Natural killer cell (primary cell): ENCODE results near the gene DCTN1. TPM values are rescaled to one million over a fixed set of nuclear protein-coding genes. Genes with fewer than 3 reads are reported as not detected.
A peak's percentile ranks its signal among the peaks of the same experiment; 100 is the strongest.
"Not testable (repeated sequence)": the region's sequence is repeated elsewhere in the genome, so short reads cannot be mapped to it uniquely, and the experiment has no call there.

ENCODE experiments used
- ATAC-seq, 3 donors: fragments of 150-1000 bp in 2 of 3; fragments of 200-7000 bp in 1 of 3; cut with Tn5 transposase; 1 replicate in 1 of 3; 2 replicates in 2 of 3; pipeline ENCODE4 v1.10.0; 2021; ENCODE audit warnings: mild to moderate bottlenecking in 2 of 3, moderate library complexity in 2 of 3
- DNase-seq, 2 donors: peaks; one replicate each; pipeline versions ENCODE4 v3.0.0 to v3.0.0-alpha.2; 2013 to 2021; ENCODE audit warnings: mixed read lengths in 1 of 2
- H3K27ac ChIP-seq: one replicate; pipeline ENCODE4 v1.5.1; 2013; ENCODE audit warnings: mild to moderate bottlenecking, low read length
- H3K27me3 ChIP-seq: one replicate; pipeline ENCODE4 v1.6.1; 2013; ENCODE audit warnings: low read length; ENCODE audit not compliant: control insufficient read depth, insufficient read depth
- H3K36me3 ChIP-seq: one replicate; pipeline ENCODE4 v1.6.1; 2013; ENCODE audit warnings: low read length; ENCODE audit not compliant: control insufficient read depth, insufficient read depth
- H3K4me1 ChIP-seq: one replicate; pipeline ENCODE4 v1.6.1; 2013; ENCODE audit warnings: low read length; ENCODE audit not compliant: control insufficient read depth, insufficient read depth
- H3K4me3 ChIP-seq: one replicate; pipeline ENCODE4 v1.5.1; 2013; ENCODE audit warnings: low read length
- H3K9me3 ChIP-seq: one replicate; pipeline ENCODE4 v1.6.1; 2013; ENCODE audit warnings: low read length; ENCODE audit not compliant: control insufficient read depth, insufficient read depth
- H3K27ac Mint-ChIP-seq, 2 donors: one replicate each; pipeline ENCODE4 v1.8.0; 2022; ENCODE audit warnings: mild to moderate bottlenecking in 2 of 2, mixed read lengths in 2 of 2, moderate library complexity in 1 of 2
- H3K27me3 Mint-ChIP-seq, 2 donors: one replicate each; pipeline ENCODE4 v1.8.0; 2022; ENCODE audit warnings: low read depth in 2 of 2, mixed read lengths in 2 of 2
- H3K36me3 Mint-ChIP-seq: one replicate; pipeline ENCODE4 v1.8.0; 2022; ENCODE audit warnings: mixed read lengths
- H3K4me1 Mint-ChIP-seq, 2 donors: one replicate each; pipeline ENCODE4 v1.8.0; 2022; ENCODE audit warnings: mixed read lengths in 2 of 2
- H3K4me3 Mint-ChIP-seq: one replicate; pipeline ENCODE4 v1.8.0; 2022; ENCODE audit warnings: mild to moderate bottlenecking, moderate library complexity, mixed read lengths
- H3K9me3 Mint-ChIP-seq, 2 donors: one replicate each; pipeline ENCODE4 v1.8.0; 2022; ENCODE audit warnings: mixed read lengths in 2 of 2
- WGBS: methylation state at CpG from one replicate; pipeline ENCODE4 v1.1.7; 2013; ENCODE audit warnings: missing lambda C conversion rate; ENCODE audit not compliant: insufficient coverage; 5-methylcytosine and 5-hydroxymethylcytosine counted together
- intact Hi-C: fragments of 100-400 bp; cut with micrococcal nuclease; formaldehyde crosslinking; loops from one replicate; pipeline ENCODE4 v1.14.2; 2022
- total RNA-seq, 4 donors: library from RNA; stranded (reverse); fragments of 120-200 nt in 1 of 4; gene quantifications; one replicate each; pipeline versions ENCODE4 v1.2.3 to v1.2.4, GENCODE V29; 2013 to 2022
- TF ChIP-seq, protein P1 (sequence below): fragments of 200-600 bp; IDR thresholded peaks from one replicate; pipeline ENCODE4 v1.8.0; 2022; ENCODE audit warnings: antibody characterized with exemption

The DCTN1 gene
- total RNA-seq, 3 donors from 2014 or later (not counting 1 experiment from before 2014, with no cell fraction given) = 103 to 116 (median 116) TPM

DNA sequence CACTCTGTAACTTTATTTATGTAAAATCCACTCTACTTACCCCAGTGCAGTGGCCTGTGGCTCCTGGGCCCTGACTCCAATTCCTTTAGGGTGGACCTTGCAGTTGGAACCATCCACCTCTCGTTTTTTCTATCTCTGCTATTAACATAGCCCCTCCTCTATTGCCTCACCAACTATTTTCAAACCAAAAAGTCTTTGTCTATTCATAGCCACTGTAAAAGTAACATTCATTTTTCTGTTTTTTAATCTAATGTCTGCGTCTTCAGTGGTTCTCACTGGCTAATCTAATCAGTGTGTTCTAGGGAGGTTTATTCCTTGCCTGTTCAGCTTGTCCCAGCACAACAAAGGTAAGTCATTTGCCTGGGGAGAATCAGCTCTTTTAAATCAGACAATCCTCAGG, 36.8 kb downstream of the DCTN1 start, which contains the start of gene SLC4A5:
Gene SLC4A5 (minus strand): TSS at position 101 of the 400 bp plus-strand sequence. CDS start 28,393 bp downstream, outside the sequence.
- TF ChIP-seq, protein P1, sequence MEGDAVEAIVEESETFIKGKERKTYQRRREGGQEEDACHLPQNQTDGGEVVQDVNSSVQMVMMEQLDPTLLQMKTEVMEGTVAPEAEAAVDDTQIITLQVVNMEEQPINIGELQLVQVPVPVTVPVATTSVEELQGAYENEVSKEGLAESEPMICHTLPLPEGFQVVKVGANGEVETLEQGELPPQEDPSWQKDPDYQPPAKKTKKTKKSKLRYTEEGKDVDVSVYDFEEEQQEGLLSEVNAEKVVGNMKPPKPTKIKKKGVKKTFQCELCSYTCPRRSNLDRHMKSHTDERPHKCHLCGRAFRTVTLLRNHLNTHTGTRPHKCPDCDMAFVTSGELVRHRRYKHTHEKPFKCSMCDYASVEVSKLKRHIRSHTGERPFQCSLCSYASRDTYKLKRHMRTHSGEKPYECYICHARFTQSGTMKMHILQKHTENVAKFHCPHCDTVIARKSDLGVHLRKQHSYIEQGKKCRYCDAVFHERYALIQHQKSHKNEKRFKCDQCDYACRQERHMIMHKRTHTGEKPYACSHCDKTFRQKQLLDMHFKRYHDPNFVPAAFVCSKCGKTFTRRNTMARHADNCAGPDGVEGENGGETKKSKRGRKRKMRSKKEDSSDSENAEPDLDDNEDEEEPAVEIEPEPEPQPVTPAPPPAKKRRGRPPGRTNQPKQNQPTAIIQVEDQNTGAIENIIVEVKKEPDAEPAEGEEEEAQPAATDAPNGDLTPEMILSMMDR = no peak
- Mint-ChIP-seq H3K36me3 (no peaks in the 10 kb centered on the region), H3K9me3 (no peaks in the 10 kb centered on the region), H3K27ac (no peak within 1 kb of the TSS), H3K4me3 (no peak within 1 kb of the TSS), H3K4me1 (peaks cover 0 to 5% of the 10 kb centered on the region in 2 donors), H3K27me3 (peaks cover 6 to 9% of the 10 kb centered on the region in 2 donors)
- ATAC-seq = no peak
- Histone ChIP-seq H3K4me1 (peaks cover 6% of the 10 kb centered on the region), H3K9me3 (no peaks in the 10 kb centered on the region), H3K27me3 (no peaks in the 10 kb centered on the region), H3K36me3 (no peaks in the 10 kb centered on the region), H3K4me3 (no peak within 1 kb of the TSS), H3K27ac (no peak within 1 kb of the TSS)
- WGBS = 70% methylated on average over 2 of the region's 2 CpGs
- intact Hi-C loops = no loop called here
- no peak for DNase-seq

DNA sequence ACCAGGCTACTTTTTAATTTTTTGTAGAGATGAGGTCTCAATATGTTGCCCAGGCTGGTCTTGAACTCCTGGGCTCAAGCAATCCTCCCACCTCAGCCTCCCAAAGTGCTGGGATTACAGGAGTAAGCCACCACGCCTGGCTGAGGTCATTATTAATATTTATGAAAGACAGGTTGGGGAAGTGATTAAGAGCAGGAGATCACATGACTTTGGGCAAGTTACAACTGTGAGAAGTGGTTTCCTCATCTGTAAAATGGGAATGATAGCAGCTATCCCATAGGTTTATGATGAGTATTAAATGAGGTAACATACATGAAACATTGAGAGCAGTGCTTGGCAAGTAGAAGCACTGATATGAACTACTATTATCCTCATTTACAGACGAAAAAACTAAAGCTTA, 43.9 kb downstream of the DCTN1 start:
- H3K4me3 Mint-ChIP-seq, H3K27me3 ChIP-seq, H3K4me1 ChIP-seq, H3K36me3 ChIP-seq, DNase-seq, intact Hi-C loops, ATAC-seq, H3K36me3 Mint-ChIP-seq, H3K9me3 Mint-ChIP-seq, H3K9me3 ChIP-seq, H3K27ac Mint-ChIP-seq, H3K27ac ChIP-seq, H3K4me3 ChIP-seq, H3K27me3 Mint-ChIP-seq, H3K4me1 Mint-ChIP-seq: not testable (repeated sequence)
- 73% methylated on average over 1 of the region's 2 CpGs for WGBS

DNA sequence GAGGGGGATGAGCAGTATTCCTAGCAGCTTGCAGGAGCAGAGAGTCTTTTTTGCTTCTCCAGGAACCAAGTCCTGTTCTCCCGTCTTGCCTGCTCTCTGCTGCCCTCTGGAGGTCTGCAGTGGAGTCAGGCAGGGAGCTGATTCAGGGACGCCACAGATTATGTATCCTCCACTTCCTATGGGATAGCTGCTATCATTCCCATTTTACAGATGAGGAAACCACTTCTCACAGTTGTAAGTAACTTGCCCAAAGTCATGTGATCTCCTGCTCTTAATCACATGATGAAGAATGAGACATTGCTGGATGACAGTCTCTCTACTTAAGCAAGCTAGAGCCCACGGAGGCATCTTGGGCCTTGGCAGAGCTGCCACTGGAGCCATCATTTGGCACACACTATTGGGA, 45.2 kb downstream of the DCTN1 start:
- 43% methylated on average over 3 of the region's 3 CpGs for WGBS
- DNase-seq (peak; percentile 71 to 89), ATAC-seq (peak; percentile 78 to 90 (median 85))
- H3K4me1 ChIP-seq = peaks cover 2% of the 10 kb centered on the region
- Mint-ChIP-seq H3K27ac (no peak overlapping the region), H3K4me3 (no peak overlapping the region), H3K9me3 (no peaks in the 10 kb centered on the region), H3K27me3 (no peaks in the 10 kb centered on the region), H3K36me3 (no peaks in the 10 kb centered on the region), H3K4me1 (no peaks in the 10 kb centered on the region)
- H3K27ac ChIP-seq = no peak overlapping the region
- peaks cover 3% of the 10 kb centered on the region for H3K36me3 ChIP-seq
- intact Hi-C loops = loop anchor here (1.0 kb wide), 2 partner anchors 85 to 511 kb away; no protein-coding TSS in a partner anchor
- H3K4me3 ChIP-seq = no peak overlapping the region
- peaks cover 6% of the 10 kb centered on the region for H3K9me3 ChIP-seq
- TF ChIP-seq, protein P1 = peak; percentile 99
- H3K27me3 ChIP-seq = no peaks in the 10 kb centered on the region

DNA sequence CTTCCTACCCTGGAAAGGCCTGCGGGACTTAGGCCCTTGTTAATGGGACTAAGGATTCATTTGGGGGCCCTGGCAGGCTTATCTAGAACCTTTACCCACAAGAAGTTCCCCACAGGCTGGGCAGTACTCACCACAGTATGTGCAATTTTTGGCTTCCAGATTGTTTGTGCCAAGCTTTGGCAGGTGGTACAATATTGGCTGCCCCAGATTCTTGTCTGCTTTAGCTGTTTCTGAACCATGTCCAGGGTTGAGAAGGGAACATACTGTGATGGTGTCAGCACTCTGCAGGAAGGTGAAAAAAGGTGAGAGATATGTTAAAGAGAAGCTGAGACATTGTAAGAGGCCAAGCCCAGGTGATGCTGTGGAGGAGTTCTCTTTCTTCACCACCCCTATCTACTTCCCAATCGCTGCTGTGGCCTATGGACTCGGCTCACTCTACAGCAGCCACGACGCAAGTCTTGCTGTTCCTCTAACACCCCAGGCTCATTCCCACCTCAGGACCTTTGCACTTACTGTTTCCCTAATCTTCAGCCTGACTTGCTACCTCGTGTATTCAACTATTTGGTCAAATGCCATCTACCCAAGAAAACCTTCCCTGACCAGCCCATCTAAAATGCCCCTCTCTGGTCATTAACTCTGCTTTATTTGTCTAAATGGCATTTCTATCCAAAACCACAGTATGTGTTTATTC, 46.1 kb downstream of the DCTN1 start:
- Histone ChIP-seq H3K4me3 (no peak overlapping the region), H3K27ac (no peak overlapping the region), H3K9me3 (peaks cover 6% of the 10 kb centered on the region), H3K36me3 (peaks cover 3% of the 10 kb centered on the region), H3K4me1 (peaks cover 2% of the 10 kb centered on the region), H3K27me3 (no peaks in the 10 kb centered on the region)
- no peak overlapping the region for H3K4me3 Mint-ChIP-seq
- no peak for ATAC-seq
- TF ChIP-seq, protein P1 = no peak
- DNase-seq = no peak
- H3K9me3 Mint-ChIP-seq = no peaks in the 10 kb centered on the region
- H3K4me1 Mint-ChIP-seq = no peaks in the 10 kb centered on the region
- no peaks in the 10 kb centered on the region for H3K27me3 Mint-ChIP-seq
- 94% methylated on average over 6 of the region's 6 CpGs for WGBS
- H3K36me3 Mint-ChIP-seq = no peaks in the 10 kb centered on the region
- no peak overlapping the region for H3K27ac Mint-ChIP-seq
- intact Hi-C loops = no loop called here
